ENCODE measurements around the gene AR.
"Not testable (repeated sequence)": the region's sequence is repeated elsewhere in the genome, so short reads cannot be mapped to it uniquely, and the experiment has no call there.

The AR gene

GRCh38 chrX:67648361-67648760 is 104.5 kb downstream of the AR start:
- no peak for DNase-seq

GRCh38 chrX:67651437-67652142 is 107.8 kb downstream of the AR start:
- DNase-seq, result no peak

GRCh38 chrX:67652543-67652942 is 108.7 kb downstream of the AR start:
- no peak for DNase-seq

- DNase-seq, result no peak
Observed at GRCh38 chrX:67654301-67654700, 110.5 kb downstream of the AR start.

- DNase-seq, result no peak
Observed at GRCh38 chrX:67665583-67665982, 121.8 kb downstream of the AR start.

DNA sequence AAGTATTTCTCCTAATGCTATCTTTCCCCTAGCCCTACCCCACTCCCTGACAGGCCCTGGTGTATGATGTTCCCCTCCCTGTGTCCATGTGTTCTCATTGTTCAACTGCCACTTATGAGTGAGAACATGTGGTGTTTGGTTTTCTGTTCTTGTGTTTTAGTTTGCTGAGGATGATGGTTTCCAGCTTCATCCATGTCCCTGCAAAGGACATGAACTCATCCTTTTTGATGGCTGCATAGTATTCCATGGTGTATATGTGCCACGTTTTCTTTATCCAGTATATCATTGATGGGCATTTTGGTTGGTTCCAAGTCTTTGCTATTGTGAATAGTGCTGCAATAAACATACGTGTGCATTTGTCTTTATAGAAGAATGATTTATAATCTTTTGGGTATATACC is 126.9 kb downstream of the AR start:
- not testable (repeated sequence) for DNase-seq

GRCh38 chrX:67673741-67674274 is 130.0 kb downstream of the AR start:
- no peak for DNase-seq

DNA sequence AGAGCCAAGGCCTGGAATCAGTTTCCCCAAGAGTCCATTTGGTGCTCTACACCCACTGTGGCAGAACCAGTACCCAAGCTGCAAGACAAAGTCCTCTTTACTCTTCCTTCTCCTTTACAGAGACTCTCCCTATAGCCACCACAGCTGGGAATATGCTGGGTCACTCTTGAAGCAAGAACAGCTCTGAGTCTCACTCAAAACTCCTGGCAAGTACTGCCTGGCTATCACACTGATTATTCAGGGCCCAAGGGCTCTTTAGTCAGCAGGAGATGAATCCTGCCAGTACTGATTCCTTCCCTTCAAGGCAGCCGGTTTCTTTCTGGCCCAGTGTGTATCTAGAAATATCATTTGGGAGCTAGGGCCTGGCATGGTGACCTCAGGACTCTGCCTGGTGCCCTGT is 130.9 kb downstream of the AR start:
- no peak for DNase-seq

DNA sequence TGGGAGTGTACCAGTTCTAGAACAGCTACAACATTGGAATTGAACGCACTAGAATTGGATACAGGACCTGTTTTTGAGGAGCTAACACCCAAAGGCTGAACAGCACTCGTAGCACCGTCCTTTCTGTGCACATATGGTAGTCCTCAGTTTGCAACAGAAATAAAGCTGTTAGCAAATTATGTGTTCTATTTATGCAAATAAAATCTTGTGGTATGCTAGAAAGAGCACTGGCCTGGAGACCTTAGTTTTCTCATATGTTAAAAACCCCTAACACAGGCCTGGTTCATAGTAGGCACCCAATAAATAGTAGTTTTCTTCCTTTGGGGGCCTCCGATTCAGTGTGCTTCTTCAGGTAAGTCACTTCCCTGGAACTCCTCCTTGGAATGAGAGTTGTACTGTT is 140.3 kb downstream of the AR start:
- DNase-seq, result no peak

DNA sequence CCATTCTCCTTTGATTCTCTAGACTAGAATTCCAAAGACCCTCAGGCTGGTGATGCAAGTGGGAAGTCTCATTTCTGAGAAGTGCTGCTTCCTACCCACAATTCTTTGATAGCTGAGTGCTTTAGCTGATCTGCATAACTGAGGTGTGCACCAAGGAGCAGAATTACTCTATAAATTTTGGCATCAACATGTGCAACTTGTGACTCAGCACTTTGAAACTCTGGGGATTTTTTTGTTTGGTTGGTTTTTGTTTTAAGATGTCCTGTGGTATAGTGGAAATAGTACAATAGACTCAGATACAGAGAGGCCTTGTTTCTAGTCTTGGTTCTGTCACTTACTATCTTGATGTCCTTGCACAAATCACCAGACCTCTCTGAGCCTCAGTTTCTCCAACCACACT is 148.4 kb downstream of the AR start:
- DNase-seq, result no peak

DNA sequence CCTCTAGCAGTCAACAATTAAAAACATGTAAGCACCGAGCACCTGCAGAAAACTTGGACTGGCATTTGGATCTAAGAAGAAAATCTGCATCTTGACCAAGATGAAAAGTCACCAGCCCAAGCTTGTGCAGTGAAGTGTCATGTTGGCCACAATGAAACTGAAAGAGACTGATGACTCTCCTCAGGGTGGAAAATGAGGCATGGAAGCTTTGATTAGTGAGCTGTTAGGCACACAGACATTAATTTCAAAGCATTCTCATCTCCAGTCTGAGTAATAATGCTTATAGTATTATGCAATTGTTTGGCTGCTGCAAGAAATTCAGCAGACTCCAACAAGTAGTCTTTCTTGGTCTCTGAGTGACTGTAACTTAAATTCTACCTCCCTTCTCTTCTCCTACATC is 150.1 kb downstream of the AR start:
- DNase-seq, result no peak

DNA sequence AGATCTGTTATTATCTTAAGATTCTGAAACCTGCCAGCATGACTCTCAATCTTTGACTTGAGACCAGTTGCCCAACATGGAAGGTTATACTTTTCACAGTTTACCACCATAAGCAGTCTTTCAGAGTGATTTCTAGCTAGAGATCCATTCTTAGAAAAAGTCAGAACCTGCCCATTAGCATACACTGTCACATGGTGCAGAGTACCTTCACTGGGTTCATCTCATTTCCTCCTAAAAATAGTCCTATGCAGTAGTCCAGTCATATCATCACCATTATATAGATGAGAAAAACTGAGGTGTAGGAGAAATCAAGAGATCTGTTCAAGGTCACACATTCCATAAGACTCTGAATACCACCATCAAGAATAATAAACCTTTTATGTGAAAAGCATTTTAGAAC is 153.6 kb downstream of the AR start:
- DNase-seq, result no peak

DNA sequence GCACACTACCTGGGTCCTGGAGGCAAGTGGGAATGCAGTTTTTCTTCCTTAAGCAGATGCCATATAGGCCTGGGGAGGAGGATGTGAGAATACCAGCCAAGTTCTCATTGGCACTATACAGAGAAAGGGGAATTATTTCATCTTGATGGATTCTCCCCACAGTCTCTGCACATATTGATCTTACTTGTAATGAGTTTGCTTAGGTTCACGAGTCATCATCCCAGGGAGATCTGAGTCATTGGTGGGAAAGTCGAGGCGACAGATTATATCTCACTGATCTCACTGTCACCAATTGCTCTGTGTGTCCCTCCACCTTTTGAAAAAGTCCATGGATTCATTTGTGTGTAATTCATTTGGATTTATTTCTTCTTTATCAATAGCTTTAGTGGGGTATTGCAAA is 156.8 kb downstream of the AR start:
- DNase-seq, result no peak

DNA sequence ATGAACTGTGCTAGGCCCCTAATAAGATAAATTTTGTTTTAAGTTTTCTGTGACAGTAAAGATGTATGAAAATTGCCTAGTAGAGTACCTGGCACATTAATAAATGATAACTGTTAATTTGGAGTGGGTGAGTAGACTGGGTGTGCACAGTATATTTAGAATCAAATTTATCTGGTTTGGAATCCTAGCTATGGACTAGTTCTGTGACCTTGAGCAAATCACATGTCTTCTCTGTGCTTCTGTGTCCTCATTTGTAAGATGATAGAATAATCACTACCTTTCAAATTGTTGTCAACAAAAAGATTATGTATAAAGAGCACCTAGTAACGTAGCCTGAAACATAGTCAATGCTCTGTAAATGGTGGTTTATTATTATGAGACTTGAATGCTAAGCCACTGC is 170.2 kb downstream of the AR start:
- DNase-seq, result no peak

- DNase-seq, result no peak
Observed at GRCh38 chrX:67717571-67717970, 173.8 kb downstream of the AR start.

DNA sequence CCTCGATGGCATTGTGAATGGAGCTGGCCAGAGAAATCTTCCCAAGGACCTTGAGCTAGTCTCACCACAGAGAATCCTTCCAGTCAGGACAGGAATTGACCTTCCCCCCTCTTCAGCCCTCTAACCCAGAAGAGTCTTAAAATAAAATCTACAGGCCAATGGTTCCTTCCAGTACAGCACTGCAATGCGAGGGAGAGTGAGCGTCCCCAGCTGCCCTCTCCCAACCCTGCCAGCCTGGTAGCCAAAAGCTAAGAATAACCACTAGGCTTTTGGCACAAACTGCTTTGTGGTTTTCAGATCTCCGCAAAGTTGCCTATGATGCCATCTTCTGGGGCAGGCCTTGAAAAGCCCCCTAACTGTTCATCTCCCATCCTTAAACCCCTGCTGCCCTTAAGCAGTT is 175.1 kb downstream of the AR start:
- no peak for DNase-seq

- no peak for DNase-seq
Observed at GRCh38 chrX:67720344-67720743, 176.5 kb downstream of the AR start.

GRCh38 chrX:67721321-67721720 is 177.5 kb downstream of the AR start:
- no peak for DNase-seq

GRCh38 chrX:67723580-67724351 is 179.9 kb downstream of the AR start:
- no peak for DNase-seq

GRCh38 chrX:67724359-67725110 is 180.7 kb downstream of the AR start:
- DNase-seq, result no peak

DNA sequence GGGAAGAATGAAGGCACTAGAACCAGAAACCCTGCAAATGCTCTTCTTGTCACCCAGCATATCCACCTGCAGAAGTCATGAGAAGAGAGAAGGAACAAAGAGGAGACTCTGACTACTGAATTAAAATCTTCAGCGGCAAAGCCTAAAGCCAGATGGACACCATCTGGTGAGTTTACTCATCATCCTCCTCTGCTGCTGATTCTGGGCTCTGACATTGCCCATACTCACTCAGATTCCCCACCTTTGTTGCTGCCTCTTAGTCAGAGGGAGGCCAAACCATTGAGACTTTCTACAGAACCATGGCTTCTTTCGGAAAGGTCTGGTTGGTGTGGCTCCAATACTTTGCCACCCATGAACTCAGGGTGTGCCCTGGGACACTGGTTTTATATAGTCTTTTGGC is 181.7 kb downstream of the AR start:
- DNase-seq, result no peak

DNA sequence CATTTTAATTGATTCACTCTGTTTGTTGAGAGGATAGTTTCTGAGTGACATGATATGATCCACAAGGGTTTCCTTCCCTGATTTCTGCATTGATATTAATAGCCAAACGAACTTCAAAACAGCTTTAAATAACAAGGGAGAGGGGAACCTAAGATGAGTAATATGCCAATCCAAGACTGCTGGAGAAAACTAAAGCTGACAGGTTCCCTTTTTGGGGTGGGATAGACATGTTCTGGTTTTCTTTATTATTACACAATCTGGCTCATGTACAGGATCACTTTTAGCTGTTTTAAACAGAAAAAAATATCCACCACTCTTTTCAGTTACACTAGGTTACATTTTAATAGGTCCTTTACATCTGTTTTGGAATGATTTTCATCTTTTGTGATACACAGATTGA is 182.2 kb downstream of the AR start:
- no peak for DNase-seq

- DNase-seq, result no peak
Observed at GRCh38 chrX:67727576-67727975, 183.8 kb downstream of the AR start.

GRCh38 chrX:67730296-67730695 is 186.5 kb downstream of the AR start:
- no peak for DNase-seq

Data from NCI-H524 (cell line).